HCT116 (cell line): ENCODE results near the gene NKG7. TPM values are rescaled to one million over a fixed set of nuclear protein-coding genes. Genes with fewer than 3 reads are reported as not detected.

Source experiments
- ATAC-seq: fragments of 200-7000 bp; cut with Tn5 transposase; 2 replicates; pipeline ENCODE4 v1.9.1; 2020; ENCODE audit warnings: mild to moderate bottlenecking, moderate library complexity
- BruUV-seq: library from RNA; stranded (reverse); fragments of 400-500 nt; replicated peaks from 2 replicates; lab custom pipeline; 2021; lab: Mats Ljungman, UMichigan
- CTCF ChIA-PET: fragments of 300-600 bp; sonication (Branson Sonifier 250); formaldehyde crosslinking; loops from one replicate; lab custom pipeline; 2021; ENCODE audit warnings: antibody characterized with exemption; lab: Charles Lee
- POLR2A ChIA-PET: fragments of 300-600, 350-600 bp; sonication (Branson Sonifier 250); formaldehyde crosslinking; loops from one replicate; lab custom pipeline; 2021; ENCODE audit warnings: antibody characterized with exemption; lab: Charles Lee
- RAD21 ChIA-PET, 2 experiments: fragments of 300-600 bp; sonication (Branson Sonifier 250); formaldehyde crosslinking; loops; one replicate each; lab custom pipeline; 2023; ENCODE audit warnings: low total read pairs in 2 of 2; ENCODE audit not compliant: uncharacterized antibody in 2 of 2, unreplicated experiment in 2 of 2, low non-redundant PET in 1 of 2; lab: Charles Lee
- DNase-seq: peaks from one replicate; pipeline ENCODE4 v3.0.0-alpha.2; 2010; ENCODE audit warnings: low read depth, low spot score
- H2AFZ ChIP-seq: fragments of 200-600 bp; shearing (Covaris generic), sonication (generic); 2 replicates; pipeline ENCODE4 v1.6.1; 2017; ENCODE audit warnings: low read depth, mixed run types, mixed read lengths, antibody characterized with exemption, low read length; ENCODE audit not compliant: poor library complexity, severe bottlenecking
- H3K27ac ChIP-seq: 2 replicates; pipeline ENCODE4 v1.5.1; 2012; ENCODE audit warnings: low read depth, low read length
- H3K27me3 ChIP-seq: fragments of 200-600 bp; sonication (generic); 2 replicates; pipeline ENCODE4 v1.6.1; 2016; ENCODE audit warnings: mixed run types, low read length, mixed read lengths; ENCODE audit not compliant: insufficient read depth
- H3K36me3 ChIP-seq, 2 experiments: fragments of 200-500 bp in 1 of 2; fragments of 200-600 bp in 1 of 2; sonication (Bioruptor generic) in 1 of 2; sonication (generic) in 1 of 2; 2 replicates each; pipeline versions ENCODE4 v1.5.1 to v1.6.1; 2014 to 2016; ENCODE audit warnings: low read length in 2 of 2, inconsistent platforms in 1 of 2, mixed read lengths in 1 of 2, mixed run types in 1 of 2; ENCODE audit not compliant: insufficient read depth in 2 of 2, control insufficient read depth in 1 of 2
- H3K4me1 ChIP-seq, 2 experiments: fragments of 200-600 bp in 1 of 2; sonication (generic) in 1 of 2; 2 replicates each; pipeline versions ENCODE4 v1.5.1 to v1.6.1; 2012 to 2017; ENCODE audit warnings: low read length in 2 of 2, inconsistent platforms in 1 of 2, mild to moderate bottlenecking in 1 of 2, mixed read lengths in 1 of 2, mixed run types in 1 of 2, moderate library complexity in 1 of 2; ENCODE audit not compliant: insufficient read depth in 2 of 2, control insufficient read depth in 1 of 2
- H3K4me2 ChIP-seq: fragments of 200-600 bp; sonication (generic); 2 replicates; pipeline ENCODE4 v1.6.1; 2017; ENCODE audit warnings: mixed run types, low read length, mixed read lengths
- H3K4me3 ChIP-seq, 2 experiments: fragments of 200-600 bp in 1 of 2; sonication (generic) in 1 of 2; replicated peaks in 1 of 2; 2 replicates each; pipeline ENCODE4 v1.5.1; 2011 to 2016; ENCODE audit warnings: low read length in 2 of 2, control low read depth in 1 of 2, low read depth in 1 of 2, mild to moderate bottlenecking in 1 of 2, mixed read lengths in 1 of 2, mixed run types in 1 of 2
- H3K79me2 ChIP-seq: fragments of 200-600 bp; sonication (generic); 2 replicates; pipeline ENCODE4 v1.6.1; 2017; ENCODE audit warnings: mild to moderate bottlenecking, mixed run types, low read length, moderate library complexity, mixed read lengths; ENCODE audit not compliant: insufficient read depth
- H3K9ac ChIP-seq: fragments of 200-600 bp; sonication (generic); 2 replicates; pipeline ENCODE4 v1.6.1; 2016; ENCODE audit warnings: low read length, mixed read lengths
- H3K9me2 ChIP-seq: fragments of 200-600 bp; sonication (generic), shearing (Covaris generic); 2 replicates; pipeline ENCODE4 v1.6.1; 2017; ENCODE audit warnings: mixed run types, mild to moderate bottlenecking, moderate library complexity; ENCODE audit not compliant: insufficient read depth
- H3K9me3 ChIP-seq, 2 experiments: fragments of 200-500 bp in 1 of 2; fragments of 200-600 bp in 1 of 2; sonication (Bioruptor generic) in 1 of 2; sonication (generic) in 1 of 2; 2 replicates each; pipeline ENCODE4 v1.6.1; 2014 to 2017; ENCODE audit warnings: low read length in 2 of 2, mixed read lengths in 2 of 2, inconsistent platforms in 1 of 2, low read depth in 1 of 2, mild to moderate bottlenecking in 1 of 2, mixed run types in 1 of 2, moderate library complexity in 1 of 2; ENCODE audit not compliant: control insufficient read depth in 1 of 2, insufficient read depth in 1 of 2
- H4K20me1 ChIP-seq: fragments of 200-600 bp; sonication (generic), shearing (Covaris generic); 2 replicates; pipeline ENCODE4 v1.6.1; 2017; ENCODE audit warnings: mixed run types, mild to moderate bottlenecking, moderate library complexity; ENCODE audit not compliant: insufficient read depth
- CBX3 ChIP-seq: IDR thresholded peaks from 2 replicates; pipeline ENCODE4 v1.6.1; 2012; ENCODE audit warnings: low read depth
- CEBPB ChIP-seq: IDR thresholded peaks from 2 replicates; pipeline ENCODE4 v1.6.1; 2012; ENCODE audit warnings: low read depth
- EGR1 ChIP-seq: IDR thresholded peaks from 2 replicates; pipeline ENCODE4 v1.6.1; 2012; ENCODE audit warnings: low read depth
- ELF1 ChIP-seq: IDR thresholded peaks from 2 replicates; pipeline ENCODE4 v1.6.1; 2012; ENCODE audit warnings: low read depth, borderline replicate concordance
- EZH2 ChIP-seq: fragments of 200-600 bp; sonication (generic); IDR thresholded peaks from 2 replicates; pipeline ENCODE4 v1.6.1; 2017; ENCODE audit warnings: antibody characterized with exemption, mixed run types
- EZH2phosphoT487 ChIP-seq: fragments of 200-600 bp; IDR thresholded peaks from 2 replicates; pipeline ENCODE4 v1.6.1; 2018; ENCODE audit warnings: antibody characterized with exemption, borderline replicate concordance
- FOSL1 ChIP-seq: IDR thresholded peaks from 2 replicates; pipeline ENCODE4 v1.6.1; 2012; ENCODE audit warnings: low read depth
- POLR2A ChIP-seq: IDR thresholded peaks from 2 replicates; pipeline ENCODE4 v1.7.0; 2011; ENCODE audit warnings: borderline replicate concordance; ENCODE audit not compliant: insufficient read depth, insufficient read length; ENCODE audit errors: extremely low read depth
- POLR2AphosphoS5 ChIP-seq: IDR thresholded peaks from 2 replicates; pipeline ENCODE4 v1.6.1; 2011; ENCODE audit warnings: mild to moderate bottlenecking, low read depth, low read length, moderate library complexity
- RAD21 ChIP-seq: IDR thresholded peaks from 2 replicates; pipeline ENCODE4 v1.6.1; 2012; ENCODE audit warnings: low read depth, mild to moderate bottlenecking
- SP1 ChIP-seq: IDR thresholded peaks from 2 replicates; pipeline ENCODE4 v1.6.1; 2012; ENCODE audit warnings: low read depth
- SRF ChIP-seq: IDR thresholded peaks from 2 replicates; pipeline ENCODE4 v1.6.1; 2012; ENCODE audit warnings: low read depth
- TCF7L2 ChIP-seq: IDR thresholded peaks from 2 replicates; pipeline ENCODE4 v1.7.0; 2011; ENCODE audit warnings: borderline replicate concordance, inconsistent platforms; ENCODE audit not compliant: insufficient read depth, insufficient read length; ENCODE audit errors: extremely low read depth
- YY1 ChIP-seq: IDR thresholded peaks from 2 replicates; pipeline ENCODE4 v1.6.1; 2011; ENCODE audit warnings: low read length, low read depth, moderate library complexity, mild to moderate bottlenecking; ENCODE audit not compliant: insufficient replicate concordance; ENCODE audit errors: extremely low read depth
- ZNF274 ChIP-seq: fragments of 200-500 bp; sonication (Bioruptor generic); IDR thresholded peaks from 2 replicates; pipeline ENCODE4 v1.6.1; 2014; ENCODE audit warnings: mild to moderate bottlenecking, low read depth, low read length, inconsistent platforms
- intact Hi-C: fragments of 100-400 bp; cut with micrococcal nuclease; formaldehyde crosslinking; loops from 2 replicates; pipeline ENCODE4 v1.10.0; 2022
- total RNA-seq: library from RNA; stranded (reverse); gene quantifications from one replicate; pipeline ENCODE4 v1.2.1, GENCODE V29; 2021; ENCODE audit not compliant: unreplicated experiment
- TF ChIP-seq, protein P1 (sequence below): IDR thresholded peaks from 2 replicates; pipeline ENCODE4 v1.6.1; 2012
- TF ChIP-seq, protein P2 (sequence below): IDR thresholded peaks from 2 replicates; pipeline ENCODE4 v1.6.1; 2011; ENCODE audit warnings: mild to moderate bottlenecking, low read length, moderate library complexity; ENCODE audit not compliant: insufficient replicate concordance; ENCODE audit errors: extremely low read depth
- TF ChIP-seq, protein P3 (sequence below), 3 experiments: fragments of 200-600 bp in 1 of 3; sonication (generic) in 1 of 3; IDR thresholded peaks in 2 of 3; conservative IDR thresholded peaks in 1 of 3; 2 replicates each; pipeline ENCODE4 v1.5.1; 2012 to 2017; ENCODE audit warnings: low read depth in 2 of 3, low read length in 2 of 3, antibody characterized with exemption in 1 of 3, borderline replicate concordance in 1 of 3, control low read depth in 1 of 3, mild to moderate bottlenecking in 1 of 3, mixed read lengths in 1 of 3, mixed run types in 1 of 3, moderate library complexity in 1 of 3; ENCODE audit not compliant: insufficient read depth in 1 of 3
- TF ChIP-seq, protein P4 (sequence below): IDR thresholded peaks from 2 replicates; pipeline ENCODE4 v1.6.1; 2012; ENCODE audit warnings: low read depth

Gene NKG7
- total RNA-seq, 1 experiment from 2014 or later, result not detected

DNA sequence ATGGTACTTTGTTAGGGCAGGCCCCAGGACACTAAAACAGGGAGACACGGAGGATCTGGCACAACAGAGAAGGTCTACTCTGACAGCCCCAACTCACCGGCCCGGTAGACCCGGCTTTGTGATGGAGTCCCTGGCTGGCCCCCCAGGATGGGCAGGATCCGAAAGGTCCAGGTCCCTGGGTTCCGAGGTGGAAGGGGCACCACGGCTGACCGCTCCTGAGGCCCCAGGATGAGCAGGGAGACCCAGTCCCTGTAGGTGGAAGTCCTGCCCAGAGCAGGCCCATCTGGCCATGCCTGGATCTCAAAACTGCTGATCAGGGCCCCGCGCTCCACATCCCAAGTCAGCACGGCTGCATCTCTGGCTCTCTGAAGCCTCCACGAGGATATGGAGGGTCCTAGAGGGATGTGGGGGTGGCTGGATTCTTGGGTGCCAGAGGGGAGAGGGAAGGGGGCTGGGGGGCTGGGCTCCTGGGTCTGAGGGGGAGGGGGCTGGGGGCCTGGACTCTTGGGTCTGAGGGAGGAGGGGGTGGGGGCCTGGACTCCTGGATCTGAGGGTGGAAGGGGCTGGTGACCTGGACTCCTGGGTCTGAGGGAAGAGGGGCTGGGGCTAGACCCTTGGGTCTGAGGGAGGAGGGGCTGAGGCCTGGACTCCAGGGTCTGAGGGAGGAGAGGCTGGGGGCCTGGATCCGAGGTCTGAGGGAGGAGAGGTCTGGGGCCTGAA, 35.2 kb downstream of the NKG7 start:
- intact Hi-C loops, result no loop called here
- ChIA-PET CTCF (interaction anchor here (1.0 kb wide), 1 partner anchor 320 kb away, joined by 5 read pairs; no protein-coding TSS in a partner anchor), RAD21 (no interaction called here), POLR2A (no interaction called here)
- Histone ChIP-seq H3K27me3 (no peaks in the 10 kb centered on the region), H3K9me3 (no peaks in the 10 kb centered on the region), H3K4me3 (no peak overlapping the region), H3K79me2 (no peaks in the 10 kb centered on the region), H3K4me2 (no peak overlapping the region), H2AFZ (no peak overlapping the region), H4K20me1 (no peaks in the 10 kb centered on the region), H3K9me2 (no peaks in the 10 kb centered on the region), H3K27ac (no peak overlapping the region), H3K9ac (no peak overlapping the region), H3K4me1 (peaks cover 5 to 34% of the 10 kb centered on the region in 2 experiments; a peak in 3 of 4 replicates), H3K36me3 (no peaks in the 10 kb centered on the region)
- DNase-seq (no peak), ATAC-seq (no peak)
- TF ChIP-seq EZH2phosphoT487 (no peak), EGR1 (no peak), FOSL1 (no peak), SRF (no peak), POLR2AphosphoS5 (no peak), ZNF274 (no peak), SP1 (no peak), EZH2 (no peak), POLR2A (no peak), CBX3 (no peak), ELF1 (no peak), YY1 (no peak), CEBPB (no peak), TCF7L2 (no peak), RAD21 (no peak)
- TF ChIP-seq, protein P1, sequence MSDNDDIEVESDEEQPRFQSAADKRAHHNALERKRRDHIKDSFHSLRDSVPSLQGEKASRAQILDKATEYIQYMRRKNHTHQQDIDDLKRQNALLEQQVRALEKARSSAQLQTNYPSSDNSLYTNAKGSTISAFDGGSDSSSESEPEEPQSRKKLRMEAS, result no peak
- TF ChIP-seq, protein P2, sequence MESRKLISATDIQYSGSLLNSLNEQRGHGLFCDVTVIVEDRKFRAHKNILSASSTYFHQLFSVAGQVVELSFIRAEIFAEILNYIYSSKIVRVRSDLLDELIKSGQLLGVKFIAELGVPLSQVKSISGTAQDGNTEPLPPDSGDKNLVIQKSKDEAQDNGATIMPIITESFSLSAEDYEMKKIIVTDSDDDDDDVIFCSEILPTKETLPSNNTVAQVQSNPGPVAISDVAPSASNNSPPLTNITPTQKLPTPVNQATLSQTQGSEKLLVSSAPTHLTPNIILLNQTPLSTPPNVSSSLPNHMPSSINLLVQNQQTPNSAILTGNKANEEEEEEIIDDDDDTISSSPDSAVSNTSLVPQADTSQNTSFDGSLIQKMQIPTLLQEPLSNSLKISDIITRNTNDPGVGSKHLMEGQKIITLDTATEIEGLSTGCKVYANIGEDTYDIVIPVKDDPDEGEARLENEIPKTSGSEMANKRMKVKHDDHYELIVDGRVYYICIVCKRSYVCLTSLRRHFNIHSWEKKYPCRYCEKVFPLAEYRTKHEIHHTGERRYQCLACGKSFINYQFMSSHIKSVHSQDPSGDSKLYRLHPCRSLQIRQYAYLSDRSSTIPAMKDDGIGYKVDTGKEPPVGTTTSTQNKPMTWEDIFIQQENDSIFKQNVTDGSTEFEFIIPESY, result no peak
- TF ChIP-seq, protein P3, sequence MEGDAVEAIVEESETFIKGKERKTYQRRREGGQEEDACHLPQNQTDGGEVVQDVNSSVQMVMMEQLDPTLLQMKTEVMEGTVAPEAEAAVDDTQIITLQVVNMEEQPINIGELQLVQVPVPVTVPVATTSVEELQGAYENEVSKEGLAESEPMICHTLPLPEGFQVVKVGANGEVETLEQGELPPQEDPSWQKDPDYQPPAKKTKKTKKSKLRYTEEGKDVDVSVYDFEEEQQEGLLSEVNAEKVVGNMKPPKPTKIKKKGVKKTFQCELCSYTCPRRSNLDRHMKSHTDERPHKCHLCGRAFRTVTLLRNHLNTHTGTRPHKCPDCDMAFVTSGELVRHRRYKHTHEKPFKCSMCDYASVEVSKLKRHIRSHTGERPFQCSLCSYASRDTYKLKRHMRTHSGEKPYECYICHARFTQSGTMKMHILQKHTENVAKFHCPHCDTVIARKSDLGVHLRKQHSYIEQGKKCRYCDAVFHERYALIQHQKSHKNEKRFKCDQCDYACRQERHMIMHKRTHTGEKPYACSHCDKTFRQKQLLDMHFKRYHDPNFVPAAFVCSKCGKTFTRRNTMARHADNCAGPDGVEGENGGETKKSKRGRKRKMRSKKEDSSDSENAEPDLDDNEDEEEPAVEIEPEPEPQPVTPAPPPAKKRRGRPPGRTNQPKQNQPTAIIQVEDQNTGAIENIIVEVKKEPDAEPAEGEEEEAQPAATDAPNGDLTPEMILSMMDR (IDR thresholded peaks at IDR 0.05 in 2 of 3, conservative IDR thresholded peaks at IDR 0.05 in 1 of 3; ENCODE audit: borderline replicate concordance in 1 of 3, insufficient read depth in 1 of 3, low read depth in 2 of 3, low read length in 2 of 3), result no peak
- TF ChIP-seq, protein P4, sequence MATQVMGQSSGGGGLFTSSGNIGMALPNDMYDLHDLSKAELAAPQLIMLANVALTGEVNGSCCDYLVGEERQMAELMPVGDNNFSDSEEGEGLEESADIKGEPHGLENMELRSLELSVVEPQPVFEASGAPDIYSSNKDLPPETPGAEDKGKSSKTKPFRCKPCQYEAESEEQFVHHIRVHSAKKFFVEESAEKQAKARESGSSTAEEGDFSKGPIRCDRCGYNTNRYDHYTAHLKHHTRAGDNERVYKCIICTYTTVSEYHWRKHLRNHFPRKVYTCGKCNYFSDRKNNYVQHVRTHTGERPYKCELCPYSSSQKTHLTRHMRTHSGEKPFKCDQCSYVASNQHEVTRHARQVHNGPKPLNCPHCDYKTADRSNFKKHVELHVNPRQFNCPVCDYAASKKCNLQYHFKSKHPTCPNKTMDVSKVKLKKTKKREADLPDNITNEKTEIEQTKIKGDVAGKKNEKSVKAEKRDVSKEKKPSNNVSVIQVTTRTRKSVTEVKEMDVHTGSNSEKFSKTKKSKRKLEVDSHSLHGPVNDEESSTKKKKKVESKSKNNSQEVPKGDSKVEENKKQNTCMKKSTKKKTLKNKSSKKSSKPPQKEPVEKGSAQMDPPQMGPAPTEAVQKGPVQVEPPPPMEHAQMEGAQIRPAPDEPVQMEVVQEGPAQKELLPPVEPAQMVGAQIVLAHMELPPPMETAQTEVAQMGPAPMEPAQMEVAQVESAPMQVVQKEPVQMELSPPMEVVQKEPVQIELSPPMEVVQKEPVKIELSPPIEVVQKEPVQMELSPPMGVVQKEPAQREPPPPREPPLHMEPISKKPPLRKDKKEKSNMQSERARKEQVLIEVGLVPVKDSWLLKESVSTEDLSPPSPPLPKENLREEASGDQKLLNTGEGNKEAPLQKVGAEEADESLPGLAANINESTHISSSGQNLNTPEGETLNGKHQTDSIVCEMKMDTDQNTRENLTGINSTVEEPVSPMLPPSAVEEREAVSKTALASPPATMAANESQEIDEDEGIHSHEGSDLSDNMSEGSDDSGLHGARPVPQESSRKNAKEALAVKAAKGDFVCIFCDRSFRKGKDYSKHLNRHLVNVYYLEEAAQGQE, result no peak
- BruUV-seq, result no TSS peak
